Astrocyte of the spinal cord (primary cell): ENCODE measurements around the gene DOK7.
"Not testable (repeated sequence)": the region's sequence is repeated elsewhere in the genome, so short reads cannot be mapped to it uniquely, and the experiment has no call there.

Experiments
- DNase-seq: peaks from one replicate; pipeline ENCODE4 v3.0.0; 2011; ENCODE audit warnings: low read depth, low spot score
- H3K4me3 ChIP-seq: 2 replicates; pipeline ENCODE4 v1.5.1; 2011; ENCODE audit warnings: low read depth, mild to moderate bottlenecking, low read length, moderate library complexity
- CTCF ChIP-seq: IDR thresholded peaks from 2 replicates; pipeline ENCODE4 v1.5.1; 2012; ENCODE audit warnings: low read depth, mild to moderate bottlenecking, low read length, inconsistent platforms
- in situ Hi-C: cut with HindIII; loops from 2 replicates; pipeline ENCODE4 v1.10.0; 2017; ENCODE audit warnings: low sequenced_read_pairs

DOK7 gene

GRCh38 chr4:3530663-3531254 lies 67.7 kb downstream of the DOK7 start:
- peak overlapping the region; percentile 78 for H3K4me3 ChIP-seq
- DNase-seq, result no peak
- in situ Hi-C loops, result no loop called here
- TF ChIP-seq CTCF, result no peak

GRCh38 chr4:3531318-3531878 lies 68.3 kb downstream of the DOK7 start:
- H3K4me3 ChIP-seq, result peak overlapping the region; percentile 78
- TF ChIP-seq CTCF, result no peak
- in situ Hi-C loops, result no loop called here
- DNase-seq, result no peak

GRCh38 chr4:3531879-3532750 lies 69.0 kb downstream of the DOK7 start, which contains the start of gene LRPAP1:
Gene LRPAP1, minus strand, starts transcription at chr4:3532422. Its CDS starts 10 bp downstream, at chr4:3532412.
- TF ChIP-seq CTCF, result no peak
- peak within 1 kb of the TSS; percentile 78 for H3K4me3 ChIP-seq
- peak; percentile 90 for DNase-seq
- in situ Hi-C loops, result no loop called here

- TF ChIP-seq CTCF, result no peak
These were observed 69.8 kb downstream of the DOK7 start for GRCh38 chr4:3532751-3533422.

GRCh38 chr4:3533423-3533820 lies 70.3 kb downstream of the DOK7 start:
- no peak overlapping the region for H3K4me3 ChIP-seq
- in situ Hi-C loops, result no loop called here
- TF ChIP-seq CTCF, result no peak
- no peak for DNase-seq

More at GRCh38 chr4:3532751-3533422, 69.8 kb downstream of the DOK7 start:
- in situ Hi-C loops, result no loop called here
- no peak for DNase-seq
- peak overlapping the region; percentile 42 for H3K4me3 ChIP-seq

- in situ Hi-C loops, H3K4me3 ChIP-seq, DNase-seq: not testable (repeated sequence)
These were observed 72.7 kb downstream of the DOK7 start for GRCh38 chr4:3535812-3536211.

GRCh38 chr4:3538906-3539305 lies 75.8 kb downstream of the DOK7 start:
- H3K4me3 ChIP-seq, in situ Hi-C loops, DNase-seq: not testable (repeated sequence)

- H3K4me3 ChIP-seq, in situ Hi-C loops: not testable (repeated sequence)
These were observed 80.3 kb downstream of the DOK7 start for GRCh38 chr4:3543415-3543814.

More at GRCh38 chr4:3543415-3543814, 80.3 kb downstream of the DOK7 start:
- DNase-seq, result not testable (repeated sequence)
